OCI-LY1 (cell line): ENCODE data around the gene MROH7.

Source experiments
- H2AFZ ChIP-seq: fragments of 200-600 bp; sonication (generic), shearing (Covaris generic); 2 replicates; pipeline ENCODE4 v1.6.0; 2014; ENCODE audit warnings: antibody characterized with exemption, mild to moderate bottlenecking, low read length
- H3F3A ChIP-seq: fragments of 200-600 bp; sonication (generic), shearing (Covaris generic); 2 replicates; pipeline ENCODE4 v1.6.0; 2014; ENCODE audit warnings: mild to moderate bottlenecking, antibody characterized with exemption, low read length, moderate library complexity; ENCODE audit not compliant: insufficient read depth
- H3K27ac ChIP-seq: fragments of 200-600 bp; sonication (generic); 2 replicates; pipeline ENCODE4 v1.5.1; 2014; ENCODE audit warnings: low read length, mixed run types, mild to moderate bottlenecking, low read depth; ENCODE audit not compliant: poor library complexity, severe bottlenecking
- H3K27me3 ChIP-seq: fragments of 200-600 bp; sonication (generic); 2 replicates; pipeline ENCODE4 v1.6.0; 2014; ENCODE audit warnings: antibody characterized with exemption, mild to moderate bottlenecking, low read length, moderate library complexity; ENCODE audit not compliant: insufficient read depth
- H3K36me3 ChIP-seq: fragments of 200-600 bp; sonication (generic); 2 replicates; pipeline ENCODE4 v1.6.1; 2014; ENCODE audit warnings: mild to moderate bottlenecking, antibody characterized with exemption, low read length, moderate library complexity, mixed read lengths; ENCODE audit not compliant: insufficient read depth
- H3K4me1 ChIP-seq: fragments of 200-600 bp; sonication (generic); 2 replicates; pipeline ENCODE4 v1.5.1; 2014; ENCODE audit warnings: mild to moderate bottlenecking, low read length, moderate library complexity; ENCODE audit not compliant: insufficient read depth, severe bottlenecking
- H3K4me2 ChIP-seq: fragments of 200-600 bp; sonication (generic), shearing (Covaris generic); 2 replicates; pipeline ENCODE4 v1.6.1; 2014; ENCODE audit warnings: low read length
- H3K4me3 ChIP-seq: fragments of 200-600 bp; sonication (generic); 2 replicates; pipeline ENCODE4 v1.5.1; 2014; ENCODE audit warnings: low read length, low read depth, mild to moderate bottlenecking, mixed read lengths; ENCODE audit not compliant: poor library complexity, severe bottlenecking
- H3K79me2 ChIP-seq: fragments of 200-600 bp; shearing (Covaris generic); 2 replicates; pipeline ENCODE4 v1.6.1; 2016; ENCODE audit warnings: mixed run types, low read length, mixed read lengths; ENCODE audit not compliant: insufficient read depth
- H3K9ac ChIP-seq: fragments of 200-600 bp; sonication (generic), shearing (Covaris generic); 2 replicates; pipeline ENCODE4 v1.6.1; 2014; ENCODE audit warnings: mild to moderate bottlenecking, low read length, mixed read lengths
- H3K9me2 ChIP-seq: fragments of 200-600 bp; sonication (generic), shearing (Covaris generic); 2 replicates; pipeline ENCODE4 v1.6.1; 2014; ENCODE audit warnings: low read depth, mild to moderate bottlenecking, low read length, mixed read lengths
- H3K9me3 ChIP-seq: fragments of 200-600 bp; shearing (Covaris generic); 2 replicates; pipeline ENCODE4 v1.6.1; 2014; ENCODE audit warnings: low read length, mixed read lengths
- H4K20me1 ChIP-seq: fragments of 200-600 bp; sonication (generic), shearing (Covaris generic); 2 replicates; pipeline ENCODE4 v1.6.0; 2016; ENCODE audit warnings: mild to moderate bottlenecking, low read length; ENCODE audit not compliant: insufficient read depth
- CTCF ChIP-seq: fragments of 200-600 bp; sonication (generic), shearing (Covaris generic); IDR thresholded peaks from 2 replicates; pipeline ENCODE4 v1.5.1; 2017; ENCODE audit warnings: mild to moderate bottlenecking, antibody characterized with exemption, low read length, moderate library complexity, mixed read lengths
- EZH2 ChIP-seq: fragments of 200-600 bp; sonication (generic), shearing (Covaris generic); IDR thresholded peaks from 2 replicates; pipeline ENCODE4 v1.8.0; 2017; ENCODE audit warnings: borderline replicate concordance, mixed run types, mild to moderate bottlenecking, antibody characterized with exemption, low read length, moderate library complexity, mixed read lengths

MROH7 gene

GRCh38 chr1:54705153-54705552, 63.6 kb downstream of the MROH7 start:
- no peaks in the 10 kb centered on the region for H3K27me3 ChIP-seq
- TF ChIP-seq EZH2 (no peak), CTCF (no peak)

DNA sequence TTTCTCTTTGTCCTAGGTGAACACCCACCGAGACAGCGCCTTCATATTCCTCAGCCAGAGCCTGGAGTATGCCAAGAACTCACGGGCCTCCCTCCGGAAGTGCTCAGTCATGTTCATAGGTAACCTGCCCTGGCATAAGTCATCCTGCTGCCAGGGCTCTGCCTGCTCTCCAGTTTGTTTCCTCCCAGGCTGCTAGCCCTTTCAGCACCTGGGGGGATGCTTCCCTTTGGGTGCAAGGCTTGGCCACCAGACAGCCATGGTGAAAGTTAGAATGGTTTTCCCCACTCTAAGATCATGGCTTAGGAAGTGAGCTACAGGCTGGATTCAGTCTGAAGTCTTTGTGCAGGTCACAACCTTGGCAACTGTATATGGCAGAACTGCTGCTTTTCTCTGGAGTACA, 64.8 kb downstream of the MROH7 start:
- no peaks in the 10 kb centered on the region for H4K20me1 ChIP-seq
- no peaks in the 10 kb centered on the region for H3K4me1 ChIP-seq
- no peak for TF ChIP-seq CTCF
- no peak for TF ChIP-seq EZH2
- H3K36me3 ChIP-seq = no peaks in the 10 kb centered on the region
- no peaks in the 10 kb centered on the region for H3F3A ChIP-seq
- no peaks in the 10 kb centered on the region for H3K9me2 ChIP-seq
- H3K4me2 ChIP-seq = no peak overlapping the region
- H3K9ac ChIP-seq = no peak overlapping the region
- H3K27ac ChIP-seq = no peak overlapping the region
- 0 out of 2 replicates have a peak, but pooled peaks cover 1% of the 10 kb centered on the region for H3K27me3 ChIP-seq
- no peak overlapping the region for H3K4me3 ChIP-seq
- H3K9me3 ChIP-seq = no peaks in the 10 kb centered on the region
- no peaks in the 10 kb centered on the region for H3K79me2 ChIP-seq
- H2AFZ ChIP-seq = no peak overlapping the region

More at GRCh38 chr1:54705153-54705552, 63.6 kb downstream of the MROH7 start:
- H4K20me1 ChIP-seq = no peaks in the 10 kb centered on the region
- H2AFZ ChIP-seq = no peak overlapping the region
- H3K9ac ChIP-seq = no peak overlapping the region
- no peak overlapping the region for H3K4me3 ChIP-seq
- no peak overlapping the region for H3K4me2 ChIP-seq
- H3K36me3 ChIP-seq = no peaks in the 10 kb centered on the region
- H3K27ac ChIP-seq = no peak overlapping the region
- no peaks in the 10 kb centered on the region for H3K79me2 ChIP-seq
- H3K9me3 ChIP-seq = no peaks in the 10 kb centered on the region
- H3K4me1 ChIP-seq = no peaks in the 10 kb centered on the region
- no peaks in the 10 kb centered on the region for H3K9me2 ChIP-seq
- no peaks in the 10 kb centered on the region for H3F3A ChIP-seq

DNA sequence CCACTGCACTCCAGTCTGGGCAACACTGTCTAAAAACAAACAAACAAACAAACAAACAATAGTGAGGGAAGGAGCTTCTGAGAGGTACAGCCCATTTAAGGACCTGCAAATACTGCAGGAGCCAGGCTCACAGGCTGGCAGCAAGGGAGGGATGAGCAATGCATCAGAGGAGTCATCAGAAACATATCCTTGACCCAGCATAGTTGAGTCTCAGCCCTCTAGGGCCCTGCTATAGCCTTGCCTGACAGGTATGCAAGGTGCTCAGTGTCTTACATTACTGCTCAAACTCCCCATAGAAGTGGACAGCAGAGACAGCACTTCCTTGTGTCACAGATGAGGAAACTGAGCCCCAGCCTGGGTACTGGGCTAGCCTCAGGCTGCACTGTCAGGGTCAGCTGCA, 66.8 kb downstream of the MROH7 start:
- Histone ChIP-seq H3K9me3 (no peaks in the 10 kb centered on the region), H3K27ac (no peak overlapping the region), H3K9ac (no peak overlapping the region), H2AFZ (no peak overlapping the region), H3K79me2 (no peaks in the 10 kb centered on the region), H3K36me3 (no peaks in the 10 kb centered on the region), H3K9me2 (no peaks in the 10 kb centered on the region), H4K20me1 (no peaks in the 10 kb centered on the region), H3F3A (no peaks in the 10 kb centered on the region), H3K27me3 (0 out of 2 replicates have a peak, but pooled peaks cover 3% of the 10 kb centered on the region), H3K4me1 (no peaks in the 10 kb centered on the region), H3K4me3 (no peak overlapping the region), H3K4me2 (no peak overlapping the region)
- TF ChIP-seq CTCF (no peak), EZH2 (no peak)
